Fibroblast of pulmonary artery (primary cell): ENCODE results near the gene IDUA.
A peak's percentile ranks its signal among the peaks of the same experiment; 100 is the strongest.

Source experiments
- DNase-seq: peaks from one replicate; pipeline ENCODE4 v3.0.0-alpha.2; 2010; ENCODE audit warnings: low read depth
- H3K4me3 ChIP-seq: replicated peaks from 2 replicates; pipeline ENCODE4 v1.5.1; 2011; ENCODE audit warnings: low read depth, mild to moderate bottlenecking, control low read depth, low read length, moderate library complexity
- TF ChIP-seq, protein P1 (sequence below): IDR thresholded peaks from 2 replicates; pipeline ENCODE4 v1.5.1; 2011; ENCODE audit warnings: mild to moderate bottlenecking, control low read depth, low read length, inconsistent platforms; ENCODE audit errors: missing control alignments

Gene IDUA

DNA sequence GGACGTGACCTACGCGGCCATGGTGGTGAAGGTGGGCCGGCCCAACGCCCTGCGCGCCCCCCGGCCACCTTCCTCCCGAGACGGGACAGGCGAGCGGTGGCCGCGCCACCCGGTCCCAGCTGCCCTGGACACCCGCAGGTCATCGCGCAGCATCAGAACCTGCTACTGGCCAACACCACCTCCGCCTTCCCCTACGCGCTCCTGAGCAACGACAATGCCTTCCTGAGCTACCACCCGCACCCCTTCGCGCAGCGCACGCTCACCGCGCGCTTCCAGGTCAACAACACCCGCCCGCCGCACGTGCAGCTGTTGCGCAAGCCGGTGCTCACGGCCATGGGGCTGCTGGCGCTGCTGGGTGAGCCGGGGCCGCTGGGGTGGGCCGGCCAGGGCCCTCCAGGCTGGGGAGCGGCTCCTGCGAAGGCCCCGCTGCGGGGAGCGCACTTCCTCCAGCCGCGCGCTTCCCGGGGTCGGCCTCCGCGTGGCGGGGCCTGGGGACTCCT, 15.3 kb downstream of the IDUA start:
- no peak overlapping the region for H3K4me3 ChIP-seq
- DNase-seq, result peak; percentile 39
- TF ChIP-seq, protein P1, sequence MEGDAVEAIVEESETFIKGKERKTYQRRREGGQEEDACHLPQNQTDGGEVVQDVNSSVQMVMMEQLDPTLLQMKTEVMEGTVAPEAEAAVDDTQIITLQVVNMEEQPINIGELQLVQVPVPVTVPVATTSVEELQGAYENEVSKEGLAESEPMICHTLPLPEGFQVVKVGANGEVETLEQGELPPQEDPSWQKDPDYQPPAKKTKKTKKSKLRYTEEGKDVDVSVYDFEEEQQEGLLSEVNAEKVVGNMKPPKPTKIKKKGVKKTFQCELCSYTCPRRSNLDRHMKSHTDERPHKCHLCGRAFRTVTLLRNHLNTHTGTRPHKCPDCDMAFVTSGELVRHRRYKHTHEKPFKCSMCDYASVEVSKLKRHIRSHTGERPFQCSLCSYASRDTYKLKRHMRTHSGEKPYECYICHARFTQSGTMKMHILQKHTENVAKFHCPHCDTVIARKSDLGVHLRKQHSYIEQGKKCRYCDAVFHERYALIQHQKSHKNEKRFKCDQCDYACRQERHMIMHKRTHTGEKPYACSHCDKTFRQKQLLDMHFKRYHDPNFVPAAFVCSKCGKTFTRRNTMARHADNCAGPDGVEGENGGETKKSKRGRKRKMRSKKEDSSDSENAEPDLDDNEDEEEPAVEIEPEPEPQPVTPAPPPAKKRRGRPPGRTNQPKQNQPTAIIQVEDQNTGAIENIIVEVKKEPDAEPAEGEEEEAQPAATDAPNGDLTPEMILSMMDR, result no peak

DNA sequence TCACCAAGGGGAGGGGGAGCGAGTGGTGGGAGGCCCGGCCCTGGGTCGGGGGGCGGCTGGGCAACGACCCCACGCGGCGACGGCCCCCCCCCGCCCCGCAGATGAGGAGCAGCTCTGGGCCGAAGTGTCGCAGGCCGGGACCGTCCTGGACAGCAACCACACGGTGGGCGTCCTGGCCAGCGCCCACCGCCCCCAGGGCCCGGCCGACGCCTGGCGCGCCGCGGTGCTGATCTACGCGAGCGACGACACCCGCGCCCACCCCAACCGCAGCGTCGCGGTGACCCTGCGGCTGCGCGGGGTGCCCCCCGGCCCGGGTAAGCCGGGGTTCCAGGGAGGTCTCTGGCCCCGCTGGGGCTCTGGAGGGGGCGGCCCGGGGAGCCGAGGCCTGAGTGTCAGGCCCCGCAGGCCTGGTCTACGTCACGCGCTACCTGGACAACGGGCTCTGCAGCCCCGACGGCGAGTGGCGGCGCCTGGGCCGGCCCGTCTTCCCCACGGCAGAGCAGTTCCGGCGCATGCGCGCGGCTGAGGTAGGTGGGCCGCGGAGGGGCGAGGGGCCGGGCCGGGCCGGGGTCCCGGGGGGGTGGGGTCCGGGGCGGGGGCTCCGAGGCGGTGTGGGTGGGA, 15.9 kb downstream of the IDUA start:
- H3K4me3 ChIP-seq, result no peak overlapping the region
- TF ChIP-seq, protein P1, result no peak

DNA sequence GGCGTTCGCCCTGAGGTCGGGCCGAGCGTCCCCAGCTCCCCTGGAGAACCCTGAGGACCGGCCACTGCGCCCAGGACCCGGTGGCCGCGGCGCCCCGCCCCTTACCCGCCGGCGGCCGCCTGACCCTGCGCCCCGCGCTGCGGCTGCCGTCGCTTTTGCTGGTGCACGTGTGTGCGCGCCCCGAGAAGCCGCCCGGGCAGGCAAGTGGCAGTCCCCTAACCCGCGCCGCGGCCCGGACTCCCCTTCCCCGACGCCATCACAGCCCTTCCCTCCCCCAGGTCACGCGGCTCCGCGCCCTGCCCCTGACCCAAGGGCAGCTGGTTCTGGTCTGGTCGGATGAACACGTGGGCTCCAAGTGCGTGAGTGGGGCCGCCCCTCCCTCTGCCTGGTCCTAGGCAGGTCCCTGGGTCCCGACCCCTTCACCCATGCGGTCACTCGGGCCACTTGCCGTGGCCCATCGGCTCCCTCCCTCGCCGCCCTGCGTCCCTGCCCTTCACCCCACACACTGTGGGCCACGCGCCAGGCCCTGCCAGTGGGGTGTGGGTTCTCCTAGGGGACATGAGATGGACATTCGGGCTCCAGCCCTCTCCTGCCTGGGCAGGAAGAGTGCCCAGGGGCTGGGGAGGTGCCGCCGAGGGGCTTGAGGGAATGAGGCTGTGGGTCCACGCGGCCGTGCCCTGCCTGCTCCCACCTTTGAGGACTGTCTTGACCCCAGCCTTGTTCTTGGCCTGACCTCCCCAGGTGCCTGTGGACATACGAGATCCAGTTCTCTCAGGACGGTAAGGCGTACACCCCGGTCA, 16.6 kb downstream of the IDUA start:
- TF ChIP-seq, protein P1, result no peak
- no peak overlapping the region for H3K4me3 ChIP-seq

More for the DNA sequence above, 15.9 kb downstream of the IDUA start:
- DNase-seq, result no peak

DNA sequence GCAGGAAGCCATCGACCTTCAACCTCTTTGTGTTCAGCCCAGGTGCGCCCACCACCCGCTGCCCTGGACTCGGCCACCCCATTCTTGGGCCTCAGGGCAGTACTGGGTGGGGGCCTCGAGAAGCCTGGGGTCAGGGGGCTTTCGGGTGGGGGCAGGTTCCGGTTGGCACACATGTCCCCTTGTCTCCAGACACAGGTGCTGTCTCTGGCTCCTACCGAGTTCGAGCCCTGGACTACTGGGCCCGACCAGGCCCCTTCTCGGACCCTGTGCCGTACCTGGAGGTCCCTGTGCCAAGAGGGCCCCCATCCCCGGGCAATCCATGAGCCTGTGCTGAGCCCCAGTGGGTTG, 17.2 kb downstream of the IDUA start:
- TF ChIP-seq, protein P1, result no peak
- no peak for DNase-seq
- H3K4me3 ChIP-seq, result no peak overlapping the region

More for the DNA sequence above, 16.6 kb downstream of the IDUA start:
- no peak for DNase-seq

DNA sequence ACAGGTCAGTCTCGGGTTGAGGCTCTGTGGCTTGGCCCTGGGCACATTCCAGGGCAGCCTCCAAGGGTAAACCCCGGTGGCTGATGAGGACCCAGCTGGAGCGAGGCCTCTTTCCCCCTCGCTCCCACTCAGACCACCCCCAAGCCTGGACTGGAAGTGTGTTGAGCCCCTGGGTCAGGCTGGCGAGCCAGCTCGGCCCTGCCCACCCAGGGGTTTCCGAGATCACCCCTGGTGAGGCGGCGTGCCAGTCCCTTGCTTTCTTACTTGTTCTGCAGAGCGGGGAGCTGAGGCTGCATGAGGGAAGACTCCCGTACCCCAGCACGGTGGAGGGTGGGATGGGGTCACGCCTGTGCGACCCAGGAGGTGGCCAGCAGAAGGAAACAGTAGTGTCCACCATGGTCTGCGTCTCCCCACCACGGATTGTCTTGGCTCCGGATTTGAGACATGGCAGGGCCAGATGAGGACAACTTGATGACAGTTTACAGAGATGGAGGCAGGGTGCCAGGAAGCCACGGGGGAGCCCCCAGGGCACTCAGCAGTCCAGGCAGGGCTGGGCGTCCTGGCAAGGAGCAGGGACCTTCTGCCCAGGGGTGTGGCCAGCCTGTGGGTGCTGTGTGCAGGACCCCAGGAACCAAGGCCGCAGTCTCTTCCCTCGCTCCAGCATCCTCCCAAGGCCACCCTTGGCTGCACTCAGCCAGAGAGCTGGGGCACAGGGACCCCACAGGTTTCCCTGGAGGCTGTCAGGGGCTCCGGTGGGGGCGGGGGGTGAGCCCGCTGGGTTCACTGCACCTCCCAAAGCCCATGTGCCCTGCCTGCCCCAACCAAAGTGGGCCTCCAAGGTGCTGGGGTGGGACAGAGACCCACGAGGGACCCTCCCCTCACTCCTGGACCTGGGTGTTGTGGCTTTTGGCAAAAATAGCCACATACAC, 18.0 kb downstream of the IDUA start:
- DNase-seq, result no peak
- TF ChIP-seq, protein P1, result no peak
- H3K4me3 ChIP-seq, result no peak overlapping the region

DNA sequence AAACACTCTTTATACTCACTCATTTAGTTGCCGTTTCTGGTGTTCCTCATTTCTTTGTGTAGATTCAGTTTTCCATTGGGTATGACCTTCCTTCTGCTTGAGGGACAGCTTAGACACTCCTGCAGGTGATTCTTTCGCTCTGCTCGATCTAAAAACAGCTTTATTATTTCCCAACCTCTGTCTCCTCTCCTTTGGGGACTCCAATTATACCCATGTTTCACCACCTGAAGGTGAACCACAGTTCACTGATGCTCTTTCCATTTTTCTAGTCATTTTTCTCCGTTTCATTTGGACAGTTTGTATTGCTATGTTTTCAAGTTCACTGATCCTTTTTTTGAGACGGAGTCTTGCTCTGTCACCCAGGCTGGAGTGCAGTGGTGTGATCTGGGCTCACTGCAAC, 20.0 kb downstream of the IDUA start:
- no peak overlapping the region for H3K4me3 ChIP-seq
- TF ChIP-seq, protein P1, result no peak

More for the DNA sequence above, 20.0 kb downstream of the IDUA start:
- no peak for DNase-seq
